ENCODE measurements around the gene DHCR7. TPM values are rescaled to one million over a fixed set of nuclear protein-coding genes. Genes with fewer than 3 reads are reported as not detected.

Gene DHCR7
- total RNA-seq, 4 donors from 2014 or later = 9.0 to 23.8 (median 17.9) TPM

GRCh38 chr11:71396548-71397123, 51.6 kb downstream of the DHCR7 start:
- no peak for TF ChIP-seq CTCF (IDR thresholded peaks at IDR 0.05; ENCODE audit: low read depth)

GRCh38 chr11:71395774-71396173, 52.4 kb downstream of the DHCR7 start:
- TF ChIP-seq CTCF (IDR thresholded peaks at IDR 0.05; ENCODE audit: low read depth) = no peak

GRCh38 chr11:71395263-71395560, 53.0 kb downstream of the DHCR7 start:
- no peak for TF ChIP-seq CTCF (IDR thresholded peaks at IDR 0.05; ENCODE audit: low read depth)

- no peak for TF ChIP-seq CTCF (IDR thresholded peaks at IDR 0.05; ENCODE audit: low read depth)
Observed at GRCh38 chr11:71393283-71393682, 54.9 kb downstream of the DHCR7 start.

- TF ChIP-seq CTCF (IDR thresholded peaks at IDR 0.05; ENCODE audit: low read depth) = no peak
Observed at GRCh38 chr11:71391796-71392195, 56.4 kb downstream of the DHCR7 start.

GRCh38 chr11:71391352-71391751, 56.8 kb downstream of the DHCR7 start:
- TF ChIP-seq CTCF (IDR thresholded peaks at IDR 0.05; ENCODE audit: low read depth) = no peak

GRCh38 chr11:71388637-71389235, 59.5 kb downstream of the DHCR7 start:
- TF ChIP-seq CTCF (IDR thresholded peaks at IDR 0.05; ENCODE audit: low read depth) = no peak
